ENCODE measurements around the gene TMEM196. TPM values are rescaled to one million over a fixed set of nuclear protein-coding genes. Genes with fewer than 3 reads are reported as not detected.

TMEM196 gene
- total and polyA plus RNA-seq, 2 donors (not counting 3 experiments of a cell fraction or from before 2014, with no cell fraction given): not detected

- no peaks in the 10 kb centered on the region for H3K79me2 ChIP-seq (ENCODE audit: control insufficient read depth, insufficient read depth, low read length)
- DNase-seq (ENCODE audit: low read depth, low spot score) (no peak), FAIRE-seq (no peak)
- H3K36me3 ChIP-seq (ENCODE audit: control insufficient read depth in 2 of 2, extremely low read depth in 1 of 2, insufficient read depth in 2 of 2, low read length in 2 of 2): no peaks in the 10 kb centered on the region
- H3K9ac ChIP-seq (replicated peaks; ENCODE audit: extremely low read depth, insufficient read depth, low read length): no peak overlapping the region
- no peak overlapping the region for H3K27ac ChIP-seq (ENCODE audit: insufficient read depth, low read depth, low read length)
- BruUV-seq (replicated peaks): no TSS peak
- intact Hi-C loops (cut with micrococcal nuclease): loop anchor here (5.0 kb wide), 1 partner anchor 185 kb away; no protein-coding TSS in a partner anchor
- H3K4me1 ChIP-seq (ENCODE audit: control insufficient read depth, extremely low read depth, insufficient read depth, low read length): no peaks in the 10 kb centered on the region
- H3K9me1 ChIP-seq (replicated peaks; ENCODE audit: control insufficient read depth, extremely low read depth, insufficient read depth, low read length): no peaks in the 10 kb centered on the region
- H4K20me1 ChIP-seq (replicated peaks; ENCODE audit: control insufficient read depth, extremely low read depth, insufficient read depth, low read length): no peaks in the 10 kb centered on the region
- no peaks in the 10 kb centered on the region for H3K9me3 ChIP-seq (replicated peaks; ENCODE audit: control insufficient read depth, insufficient read depth, low read length)
- peaks cover 7 to 14% of the 10 kb centered on the region in 2 experiments for H3K27me3 ChIP-seq (ENCODE audit: control insufficient read depth in 2 of 2, insufficient read depth in 2 of 2, low read length in 2 of 2)
- TF ChIP-seq EZH2 (IDR thresholded peaks at IDR 0.05; ENCODE audit: borderline replicate concordance, low read depth, low read length, severe bottlenecking) (peak; percentile 14), POLR2A (IDR thresholded peaks at IDR 0.05; ENCODE audit: low read depth, low read length) (no peak)
- no peak overlapping the region for H3K4me2 ChIP-seq (ENCODE audit: insufficient read depth, low read length)
- ChIA-PET POLR2A (no interaction called here), CTCF (interaction anchor here (1.0 to 2.2 kb wide), 5 partner anchors 14 to 880 kb away, joined by 3 to 7 read pairs (median 5); no protein-coding TSS in a partner anchor)
- dilution Hi-C loops (cut with MboI; ENCODE audit: extremely low pct_ligation_motif_present, low sequenced_read_pairs): no loop called here
- H3K4me3 ChIP-seq (replicated peaks in 1 of 3; ENCODE audit: insufficient read depth in 1 of 3, low read depth in 1 of 3, low read length in 3 of 3): no peak overlapping the region
- H2AFZ ChIP-seq (ENCODE audit: low read depth, low read length): no peak overlapping the region
Measured at GRCh38 chr7:19772306-19772705, 1.1 kb downstream of the TMEM196 start.

- Histone ChIP-seq H3K9me3 (replicated peaks; ENCODE audit: control insufficient read depth, insufficient read depth, low read length) (no peaks in the 10 kb centered on the region), H3K79me2 (ENCODE audit: control insufficient read depth, insufficient read depth, low read length) (no peaks in the 10 kb centered on the region), H3K36me3 (ENCODE audit: control insufficient read depth in 2 of 2, extremely low read depth in 1 of 2, insufficient read depth in 2 of 2, low read length in 2 of 2) (no peaks in the 10 kb centered on the region), H4K20me1 (replicated peaks; ENCODE audit: control insufficient read depth, extremely low read depth, insufficient read depth, low read length) (no peaks in the 10 kb centered on the region), H3K4me2 (ENCODE audit: insufficient read depth, low read length) (no peak overlapping the region), H3K27ac (ENCODE audit: insufficient read depth, low read depth, low read length) (no peak overlapping the region), H3K4me3 (replicated peaks in 1 of 3; ENCODE audit: insufficient read depth in 1 of 3, low read depth in 1 of 3, low read length in 3 of 3) (no peak overlapping the region), H3K9ac (replicated peaks; ENCODE audit: extremely low read depth, insufficient read depth, low read length) (no peak overlapping the region), H3K9me1 (replicated peaks; ENCODE audit: control insufficient read depth, extremely low read depth, insufficient read depth, low read length) (no peaks in the 10 kb centered on the region), H2AFZ (ENCODE audit: low read depth, low read length) (no peak overlapping the region), H3K4me1 (ENCODE audit: control insufficient read depth, extremely low read depth, insufficient read depth, low read length) (no peaks in the 10 kb centered on the region), H3K27me3 (ENCODE audit: control insufficient read depth in 2 of 2, insufficient read depth in 2 of 2, low read length in 2 of 2) (no peaks in the 10 kb centered on the region)
- FAIRE-seq (no peak), DNase-seq (ENCODE audit: low read depth, low spot score) (no peak)
- CTCF ChIA-PET: interaction anchor here (2.5 kb wide), 1 partner anchor 15 kb away, joined by 11 read pairs; no protein-coding TSS in a partner anchor
- dilution Hi-C loops (cut with MboI; ENCODE audit: extremely low pct_ligation_motif_present, low sequenced_read_pairs) (no loop called here), intact Hi-C loops (cut with micrococcal nuclease) (no loop called here)
- POLR2A ChIA-PET: no interaction called here
- TF ChIP-seq MAX (IDR thresholded peaks at IDR 0.05; ENCODE audit: insufficient read depth, insufficient read length): no peak
- TF ChIP-seq GATA2 (IDR thresholded peaks at IDR 0.05; ENCODE audit: insufficient read depth, insufficient read length, low read depth, low read length): no peak
- no peak for TF ChIP-seq POLR2A (IDR thresholded peaks at IDR 0.05; ENCODE audit: low read depth, low read length)
- no peak for TF ChIP-seq CTCF (IDR thresholded peaks at IDR 0.05; ENCODE audit: extremely low read depth in 1 of 2, insufficient read depth in 1 of 2, low read depth in 1 of 2, low read length in 2 of 2)
- TF ChIP-seq POLR2AphosphoS5 (IDR thresholded peaks at IDR 0.05; ENCODE audit: insufficient read depth, low read depth, low read length): no peak
- TF ChIP-seq EZH2 (IDR thresholded peaks at IDR 0.05; ENCODE audit: borderline replicate concordance, low read depth, low read length, severe bottlenecking): no peak
- TF ChIP-seq JUN (IDR thresholded peaks at IDR 0.05; ENCODE audit: borderline replicate concordance, insufficient read depth, insufficient read length, low read depth): no peak
- no peak for TF ChIP-seq MYC (IDR thresholded peaks at IDR 0.05; ENCODE audit: low read depth, low read length)
- TF ChIP-seq FOS (IDR thresholded peaks at IDR 0.05; ENCODE audit: borderline replicate concordance, insufficient read depth, low read length): no peak
- BruUV-seq (replicated peaks): no TSS peak
Measured at GRCh38 chr7:19762631-19763030, 10.8 kb downstream of the TMEM196 start.
